PC-3 (cell line): ENCODE measurements around the gene PCSK1.

Experiments used
- CTCF ChIP-seq: fragments of 300-600 bp; sonication (generic); conservative IDR thresholded peaks from 2 replicates; pipeline ENCODE4 v1.5.1; 2017; ENCODE audit warnings: antibody characterized with exemption, low read depth, mild to moderate bottlenecking, low read length
- EZH2 ChIP-seq: fragments of 300-600 bp; sonication (generic); IDR thresholded peaks from one replicate; pipeline ENCODE4 v1.6.1; 2017; ENCODE audit warnings: antibody characterized with exemption, mild to moderate bottlenecking, low read length; ENCODE audit not compliant: unreplicated experiment
- EZH2phosphoT487 ChIP-seq: fragments of 300-600 bp; sonication (generic); IDR thresholded peaks from 2 replicates; pipeline ENCODE4 v1.6.1; 2018; ENCODE audit warnings: mild to moderate bottlenecking, antibody characterized with exemption, low read length, borderline replicate concordance

DNA sequence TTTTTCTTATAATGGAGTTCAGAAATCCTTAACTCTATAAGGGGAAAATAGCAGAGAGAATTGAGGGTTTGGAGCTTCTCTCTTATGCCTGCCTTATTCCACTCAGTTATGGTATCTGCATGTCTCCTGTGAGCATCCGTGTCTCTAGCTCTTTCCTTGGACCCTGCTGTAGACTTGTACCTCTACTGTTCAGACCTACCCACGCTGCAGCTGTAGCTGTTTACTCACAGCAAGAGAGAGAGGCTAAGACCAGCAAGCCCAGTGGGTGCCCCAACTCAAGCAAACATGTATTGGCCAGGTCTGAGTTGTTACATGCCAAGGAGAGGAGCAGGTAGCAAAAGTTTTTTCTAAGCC is 7.1 kb upstream of the PCSK1 start:
- TF ChIP-seq CTCF (no peak; the same call in 1 of the 2 replicates), EZH2 (no peak), EZH2phosphoT487 (no peak)
